Keratinocyte (primary cell): ENCODE data around the gene SMARCA5. TPM values are rescaled to one million over a fixed set of nuclear protein-coding genes. Genes with fewer than 3 reads are reported as not detected.

Experiments
- DNase-seq: peaks from one replicate; pipeline ENCODE4 v3.0.0-alpha.2; 2011; ENCODE audit warnings: low read depth, missing footprints, low spot score
- FAIRE-seq: peaks from 2 replicates; lab custom pipeline; 2011; peaks lifted over from hg19 to GRCh38; lab: Jason Lieb, UNC
- H2AFZ ChIP-seq: 2 replicates; pipeline ENCODE4 v1.6.0; 2012; ENCODE audit warnings: low read length, control low read depth, inconsistent platforms; ENCODE audit not compliant: control insufficient read depth
- H3K27ac ChIP-seq: 2 replicates; pipeline ENCODE4 v1.5.1; 2011; ENCODE audit warnings: low read length; ENCODE audit not compliant: control insufficient read depth, insufficient read depth
- H3K27me3 ChIP-seq: 3 replicates; pipeline ENCODE4 v1.6.0; 2011; ENCODE audit warnings: low read length; ENCODE audit not compliant: control insufficient read depth, insufficient read depth; ENCODE audit errors: extremely low read depth
- H3K36me3 ChIP-seq, 2 experiments: 2 replicates in 1 of 2; 3 replicates in 1 of 2; pipeline ENCODE4 v1.5.1; 2011; ENCODE audit warnings: low read length in 2 of 2, mild to moderate bottlenecking in 1 of 2; ENCODE audit not compliant: control insufficient read depth in 2 of 2, insufficient read depth in 2 of 2; ENCODE audit errors: extremely low read depth in 1 of 2
- H3K4me1 ChIP-seq: 3 replicates; pipeline ENCODE4 v1.5.1; 2011; ENCODE audit warnings: low read length; ENCODE audit not compliant: control insufficient read depth, insufficient read depth; ENCODE audit errors: extremely low read depth
- H3K4me2 ChIP-seq: 3 replicates; pipeline ENCODE4 v1.6.0; 2011; ENCODE audit warnings: low read depth, low read length; ENCODE audit not compliant: control insufficient read depth, insufficient read depth; ENCODE audit errors: extremely low read depth
- H3K4me3 ChIP-seq, 3 experiments: fragments of 200-600 bp in 1 of 3; sonication (generic) in 1 of 3; 2 replicates in 2 of 3; 3 replicates in 1 of 3; pipeline ENCODE4 v1.5.1; 2011 to 2016; ENCODE audit warnings: low read length in 3 of 3, mild to moderate bottlenecking in 3 of 3, control low read depth in 2 of 3, inconsistent platforms in 1 of 3, low read depth in 1 of 3, mixed read lengths in 1 of 3, mixed run types in 1 of 3, moderate library complexity in 1 of 3; ENCODE audit not compliant: control insufficient read depth in 2 of 3, insufficient read depth in 2 of 3; ENCODE audit errors: extremely low read depth in 1 of 3
- H3K79me2 ChIP-seq: 2 replicates; pipeline ENCODE4 v1.6.0; 2012; ENCODE audit warnings: low read length; ENCODE audit not compliant: control insufficient read depth, insufficient read depth
- H3K9ac ChIP-seq: 3 replicates; pipeline ENCODE4 v1.6.0; 2011; ENCODE audit warnings: low read length; ENCODE audit not compliant: control insufficient read depth, insufficient read depth; ENCODE audit errors: extremely low read depth
- H3K9me1 ChIP-seq: 3 replicates; pipeline ENCODE4 v1.6.0; 2011; ENCODE audit warnings: low read length; ENCODE audit not compliant: control insufficient read depth, insufficient read depth; ENCODE audit errors: extremely low read depth
- H3K9me3 ChIP-seq: 2 replicates; pipeline ENCODE4 v1.5.1; 2012; ENCODE audit warnings: low read depth, low read length; ENCODE audit not compliant: control insufficient read depth
- H4K20me1 ChIP-seq: 3 replicates; pipeline ENCODE4 v1.6.0; 2011; ENCODE audit warnings: low read length; ENCODE audit not compliant: control insufficient read depth, insufficient read depth; ENCODE audit errors: extremely low read depth
- CTCF ChIP-seq, 3 experiments: IDR thresholded peaks in 1 of 3; conservative IDR thresholded peaks in 1 of 3; optimal IDR thresholded peaks in 1 of 3; 2 replicates in 2 of 3; 3 replicates in 1 of 3; pipeline versions ENCODE3 to v1.5.1; 2011; ENCODE audit warnings: low read length in 3 of 3, mild to moderate bottlenecking in 3 of 3, moderate library complexity in 2 of 3, control low read depth in 1 of 3, inconsistent platforms in 1 of 3; ENCODE audit not compliant: insufficient read depth in 2 of 3; ENCODE audit errors: extremely low read depth in 1 of 3
- EZH2 ChIP-seq: IDR thresholded peaks from one replicate; pipeline ENCODE4 v1.6.1; 2012; ENCODE audit warnings: inconsistent platforms, mild to moderate bottlenecking, low read length, moderate library complexity
- dilution Hi-C: fragments of 300-500 bp; cut with MboI; formaldehyde crosslinking; loops from one replicate; pipeline ENCODE4 v1.7.0; 2020; ENCODE audit warnings: low sequenced_read_pairs; ENCODE audit not compliant: extremely low pct_ligation_motif_present
- polyA plus RNA-seq, 5 experiments: library from polyadenylated mRNA; depleted of rRNA in 3 of 5; stranded (reverse) in 3 of 5; stranded (forward) in 1 of 5; unstranded in 1 of 5; fragments of >200 nt; gene quantifications; 1 replicate in 1 of 5; 2 replicates in 3 of 5; 3 replicates in 1 of 5; pipeline versions ENCODE4 v1.2.1 to v1.2.3, GENCODE V29; 2011 to 2012; ENCODE audit warnings: missing spikeins in 2 of 5, low read depth in 1 of 5, low replicate concordance in 1 of 5

The SMARCA5 gene
- polyA plus RNA-seq, 1 donor (not counting 4 experiments of a cell fraction or from before 2014, with no cell fraction given) = 24.7 TPM

- H3K4me2 ChIP-seq = peak overlapping the region; percentile 91
- peaks cover 61% of the 10 kb centered on the region for H3K79me2 ChIP-seq
- H3K36me3 ChIP-seq = peaks cover 7% of the 10 kb centered on the region in 2 experiments
- TF ChIP-seq CTCF (optimal IDR thresholded peaks at IDR 0.05 in 1 of 3, IDR thresholded peaks at IDR 0.05 in 1 of 3, conservative IDR thresholded peaks at IDR 0.05 in 1 of 3; ENCODE audit: extremely low read depth in 1 of 3, insufficient read depth in 2 of 3, low read length in 3 of 3) (no peak), EZH2 (no peak)
- no peaks in the 10 kb centered on the region for H4K20me1 ChIP-seq
- H3K4me1 ChIP-seq = peaks cover 14% of the 10 kb centered on the region
- FAIRE-seq (no peak), DNase-seq (no peak)
- H3K9ac ChIP-seq = peak overlapping the region; percentile 84
- H3K27me3 ChIP-seq = no peaks in the 10 kb centered on the region
- H2AFZ ChIP-seq = no peak overlapping the region
- peak overlapping the region; percentile 89 to 95 (median 94) for H3K4me3 ChIP-seq
- dilution Hi-C loops = no loop called here
- no peaks in the 10 kb centered on the region for H3K9me3 ChIP-seq
- H3K9me1 ChIP-seq = no peaks in the 10 kb centered on the region
- peak overlapping the region; percentile 84 for H3K27ac ChIP-seq
These were observed 1.4 kb downstream of the SMARCA5 start for GRCh38 chr4:143514901-143515300.

GRCh38 chr4:143515905-143516304 lies 2.4 kb downstream of the SMARCA5 start:
- H3K27ac ChIP-seq = no peak overlapping the region
- no peak for FAIRE-seq

More at GRCh38 chr4:143515905-143516304, 2.4 kb downstream of the SMARCA5 start:
- DNase-seq = no peak
- Histone ChIP-seq H3K36me3 (peaks cover 7 to 9% of the 10 kb centered on the region in 2 experiments), H3K9me3 (no peaks in the 10 kb centered on the region), H3K4me2 (peak overlapping the region; percentile 91), H3K4me3 (peak overlapping the region in 2 of 3 experiments; percentile 94 to 95), H3K9ac (no peak overlapping the region), H3K4me1 (peaks cover 14% of the 10 kb centered on the region), H2AFZ (no peak overlapping the region), H3K27me3 (no peaks in the 10 kb centered on the region), H3K79me2 (peaks cover 70% of the 10 kb centered on the region), H4K20me1 (no peaks in the 10 kb centered on the region), H3K9me1 (no peaks in the 10 kb centered on the region)
- dilution Hi-C loops = no loop called here
- TF ChIP-seq EZH2 (no peak), CTCF (optimal IDR thresholded peaks at IDR 0.05 in 1 of 3, IDR thresholded peaks at IDR 0.05 in 1 of 3, conservative IDR thresholded peaks at IDR 0.05 in 1 of 3; ENCODE audit: extremely low read depth in 1 of 3, insufficient read depth in 2 of 3, low read length in 3 of 3) (no peak)
